Left ventricle myocardium inferior (tissue), 1 donor: ENCODE results near the gene TFF3. TPM values are rescaled to one million over a fixed set of nuclear protein-coding genes. Genes with fewer than 3 reads are reported as not detected.

Experiments
- DNase-seq: peaks from one replicate; pipeline ENCODE4 v3.0.0-alpha.2; 2020
- H3K27ac ChIP-seq: fragments of 200-600 bp; replicated peaks from 2 replicates; pipeline ENCODE4 v1.8.0; 2021
- H3K27me3 ChIP-seq: fragments of 200-600 bp; 2 replicates; pipeline ENCODE4 v1.8.0; 2021; ENCODE audit warnings: low read depth
- H3K36me3 ChIP-seq: fragments of 200-600 bp; 2 replicates; pipeline ENCODE4 v1.8.0; 2021
- H3K4me1 ChIP-seq: fragments of 200-600 bp; 2 replicates; pipeline ENCODE4 v1.8.0; 2021
- H3K4me3 ChIP-seq: fragments of 200-600 bp; 2 replicates; pipeline ENCODE4 v1.8.0; 2021; ENCODE audit warnings: mild to moderate bottlenecking, moderate library complexity
- H3K9me3 ChIP-seq: fragments of 200-600 bp; replicated peaks from 2 replicates; pipeline ENCODE4 v1.8.0; 2021
- CTCF ChIP-seq: fragments of 200-600 bp; IDR thresholded peaks from 2 replicates; pipeline ENCODE4 v1.8.0; 2021; ENCODE audit warnings: antibody characterized with exemption, mild to moderate bottlenecking, borderline replicate concordance
- intact Hi-C: fragments of 100-400 bp; cut with micrococcal nuclease; formaldehyde crosslinking; loops from one replicate; pipeline ENCODE4 v1.11.0; 2022
- total RNA-seq: library from RNA; stranded (reverse); fragmentation: NEBNext Ultra II Directional; extraction: Animal tissue kit (Norgen Biotek cat#: 25700); gene quantifications from one replicate; pipeline ENCODE4 v1.2.1, GENCODE V29; 2021
- donor health status: DM: no; HTN: yes; CAD: no; lungs with severe emphysema.

TFF3 gene
- total RNA-seq, 1 donor from 2014 or later: 2.9 TPM

- no peaks in the 10 kb centered on the region for H3K27me3 ChIP-seq
- no peak for DNase-seq
- peaks cover 48% of the 10 kb centered on the region for H3K4me1 ChIP-seq
- H3K27ac ChIP-seq: no peak overlapping the region
- H3K9me3 ChIP-seq: no peaks in the 10 kb centered on the region
- intact Hi-C loops: no loop called here
- no peak for TF ChIP-seq CTCF
- H3K36me3 ChIP-seq: no peaks in the 10 kb centered on the region
- H3K4me3 ChIP-seq: no peak overlapping the region
Measured at GRCh38 chr21:42265231-42265812, 49.9 kb downstream of the TFF3 start.

- Histone ChIP-seq H3K4me1 (peaks cover 56% of the 10 kb centered on the region), H3K36me3 (no peaks in the 10 kb centered on the region), H3K4me3 (no peak overlapping the region), H3K27me3 (no peaks in the 10 kb centered on the region), H3K9me3 (no peaks in the 10 kb centered on the region), H3K27ac (peak overlapping the region; percentile 84)
- intact Hi-C loops: no loop called here
- no peak for DNase-seq
- no peak for TF ChIP-seq CTCF
Measured at GRCh38 chr21:42264245-42265195, 50.7 kb downstream of the TFF3 start.

- no peaks in the 10 kb centered on the region for H3K36me3 ChIP-seq
- no peaks in the 10 kb centered on the region for H3K9me3 ChIP-seq
- no peak for TF ChIP-seq CTCF
- peak overlapping the region; percentile 84 for H3K27ac ChIP-seq
- peak overlapping the region; percentile 13 for H3K4me3 ChIP-seq
- DNase-seq: peak; percentile 29
- peaks cover 56% of the 10 kb centered on the region for H3K4me1 ChIP-seq
- no peaks in the 10 kb centered on the region for H3K27me3 ChIP-seq
- intact Hi-C loops: no loop called here
Measured at GRCh38 chr21:42263591-42264131, 51.5 kb downstream of the TFF3 start.

GRCh38 chr21:42262831-42263231 lies 52.4 kb downstream of the TFF3 start:
- peak overlapping the region; percentile 13 for H3K4me3 ChIP-seq
- peak overlapping the region; percentile 84 for H3K27ac ChIP-seq
- H3K9me3 ChIP-seq: no peaks in the 10 kb centered on the region
- intact Hi-C loops: no loop called here
- no peak for TF ChIP-seq CTCF
- H3K36me3 ChIP-seq: no peaks in the 10 kb centered on the region
- DNase-seq: peak; percentile 79
- H3K4me1 ChIP-seq: peaks cover 56% of the 10 kb centered on the region
- no peaks in the 10 kb centered on the region for H3K27me3 ChIP-seq

GRCh38 chr21:42261829-42262200 lies 53.4 kb downstream of the TFF3 start:
- Histone ChIP-seq H3K27ac (peak overlapping the region; percentile 84), H3K36me3 (no peaks in the 10 kb centered on the region), H3K9me3 (no peaks in the 10 kb centered on the region), H3K4me1 (peaks cover 63% of the 10 kb centered on the region), H3K4me3 (no peak overlapping the region), H3K27me3 (no peaks in the 10 kb centered on the region)
- no peak for TF ChIP-seq CTCF
- DNase-seq: no peak
- intact Hi-C loops: no loop called here

Other genes starting within 250 kb of the TFF3 start
- 0.08 TPM for gene UMODL1, start 244.1 kb downstream of the TFF3 start, total RNA-seq
- gene ABCG1, start 96.3 kb downstream of the TFF3 start, total RNA-seq: 8.7 TPM
- gene TFF2, start 35.6 kb upstream of the TFF3 start, total RNA-seq: not detected
- not detected for gene TFF1, start 51.1 kb upstream of the TFF3 start, total RNA-seq
- gene TMPRSS3, start 80.6 kb upstream of the TFF3 start, total RNA-seq: not detected
- not detected for gene UBASH3A, start 88.5 kb upstream of the TFF3 start, total RNA-seq
- not detected for gene RSPH1, start 180.8 kb upstream of the TFF3 start, total RNA-seq
- gene SLC37A1, start 198.4 kb upstream of the TFF3 start, total RNA-seq: 3.8 TPM